Measurements from ENCODE around the gene GLUD1. TPM values are rescaled to one million over a fixed set of nuclear protein-coding genes. Genes with fewer than 3 reads are reported as not detected.
"Not testable (repeated sequence)": the region's sequence is repeated elsewhere in the genome, so short reads cannot be mapped to it uniquely, and the experiment has no call there.

GLUD1 gene
- total and polyA plus RNA-seq, 7 donors = 71.3 to 162 (median 144) TPM

GRCh38 chr10:87118122-87118521 lies 23.5 kb upstream of the GLUD1 start:
- H3K27ac ChIP-seq; DNase-seq; H3K27me3 ChIP-seq; H3K9me3 ChIP-seq; H3K36me3 ChIP-seq; H3K4me3 ChIP-seq; H3K4me1 ChIP-seq; intact Hi-C loops (cut with DNase I): not testable (repeated sequence)
- 90 to 91% methylated on average over 1 of the region's 1 CpG for WGBS, 2 donors

GRCh38 chr10:87105446-87106124 lies 10.9 kb upstream of the GLUD1 start:
- no peak overlapping the region for H3K27ac ChIP-seq
- H3K4me3 ChIP-seq = no peak overlapping the region
- DNase-seq = no peak
- H3K36me3 ChIP-seq = peaks cover 0 to 25% (median 6%) of the 10 kb centered on the region in 4 donors
- TF ChIP-seq CTCF (IDR thresholded peaks at IDR 0.05) = no peak
- no peak for TF ChIP-seq POLR2AphosphoS5 (IDR thresholded peaks at IDR 0.05)
- TF ChIP-seq EP300 (IDR thresholded peaks at IDR 0.05) = no peak
- intact Hi-C loops (cut with DNase I) = no loop called here
- WGBS, 2 donors = 73 to 86% methylated on average over 7 of the region's 7 CpGs
- H3K4me1 ChIP-seq = no peaks in the 10 kb centered on the region
- no peaks in the 10 kb centered on the region for H3K9me3 ChIP-seq
- no peaks in the 10 kb centered on the region for H3K27me3 ChIP-seq

DNA sequence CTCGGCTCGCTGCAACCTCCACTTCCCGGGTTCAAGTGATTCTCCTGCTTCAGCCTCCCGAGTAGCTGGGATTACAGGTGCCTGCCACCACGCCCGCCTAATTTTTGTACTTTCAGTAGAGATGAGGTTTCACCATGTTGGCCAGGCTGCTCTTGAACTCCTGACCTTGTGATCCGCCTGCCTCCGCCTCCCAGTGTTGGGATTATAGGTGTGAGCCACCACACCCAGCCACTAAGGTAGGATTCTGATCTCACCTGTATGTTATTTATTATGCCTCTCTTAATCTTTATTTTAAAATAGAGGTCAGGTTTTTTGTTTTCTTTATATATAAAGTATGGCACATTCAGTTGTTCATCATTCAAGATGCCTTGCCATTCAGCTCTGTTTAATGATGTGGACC lies 10.1 kb upstream of the GLUD1 start:
- H3K4me1 ChIP-seq; H3K27ac ChIP-seq; DNase-seq; H3K4me3 ChIP-seq; H3K27me3 ChIP-seq; intact Hi-C loops (cut with DNase I); H3K9me3 ChIP-seq: not testable (repeated sequence)
- WGBS, 2 donors = 77 to 91% methylated on average over 8 of the region's 8 CpGs
- peaks cover 0 to 25% (median 6%) of the 10 kb centered on the region in 4 donors for H3K36me3 ChIP-seq

- Histone ChIP-seq H3K36me3 (peaks cover 0 to 20% (median 3%) of the 10 kb centered on the region in 4 donors), H3K27me3 (no peaks in the 10 kb centered on the region), H3K9me3 (no peaks in the 10 kb centered on the region), H3K4me1 (peaks cover 0 to under 1% (median 0%) of the 10 kb centered on the region in 4 donors), H3K27ac (no peak overlapping the region), H3K4me3 (no peak overlapping the region)
- no peak for DNase-seq
- intact Hi-C loops (cut with DNase I) = no loop called here
- TF ChIP-seq CTCF (IDR thresholded peaks at IDR 0.05) (no peak), POLR2AphosphoS5 (IDR thresholded peaks at IDR 0.05) (no peak), EP300 (IDR thresholded peaks at IDR 0.05) (no peak), POLR2A (IDR thresholded peaks at IDR 0.05) (no peak)
- WGBS, 2 donors = 95 to 96% methylated on average over 2 of the region's 2 CpGs
These were observed 7.4 kb upstream of the GLUD1 start for GRCh38 chr10:87101996-87102395.

DNA sequence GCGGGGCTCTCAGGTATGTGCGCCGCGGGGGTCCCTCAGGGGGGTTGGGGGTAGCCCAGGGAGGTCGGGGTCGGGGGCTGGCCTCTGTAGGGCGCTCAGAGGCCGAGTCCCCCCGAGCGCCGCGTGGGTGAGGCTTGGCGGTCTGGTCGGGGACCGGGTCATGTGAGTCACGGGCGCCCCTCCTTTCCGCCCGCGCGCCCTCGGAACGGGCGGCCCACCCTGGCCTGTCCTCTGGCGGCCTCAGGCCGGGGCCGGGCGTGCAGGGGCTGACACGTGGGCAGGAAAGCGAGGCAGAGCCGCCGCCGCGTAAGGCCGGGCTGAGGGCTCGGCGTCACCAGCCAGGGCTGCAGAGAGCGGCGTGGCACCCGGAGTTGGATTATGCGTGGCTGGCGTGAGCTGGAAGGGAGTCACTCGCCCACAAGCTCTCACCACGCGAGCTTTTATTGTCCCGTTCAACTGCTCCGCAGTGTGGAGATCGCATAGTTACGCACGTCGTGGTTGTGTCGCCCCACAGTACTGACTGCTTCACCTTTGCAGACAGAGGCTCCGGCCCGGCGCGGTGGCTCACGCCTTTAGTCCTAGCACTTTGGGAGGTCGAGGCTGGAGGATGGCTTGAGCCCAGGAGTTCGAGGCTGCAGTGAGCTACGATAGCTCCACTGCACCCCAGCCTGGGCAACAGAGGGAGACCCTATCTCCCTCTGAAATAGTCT lies 748 bp upstream of the GLUD1 start:
- intact Hi-C loops (cut with DNase I) = loop anchor here (10.0 kb wide), 1 partner anchor 411 kb away; no protein-coding TSS in a partner anchor
- TF ChIP-seq POLR2AphosphoS5 (IDR thresholded peaks at IDR 0.05) (peak in 3 of 4 donors; percentile 63 to 76 (median 65)), POLR2A (IDR thresholded peaks at IDR 0.05) (no peak), EP300 (IDR thresholded peaks at IDR 0.05) (no peak)
- WGBS, 2 donors = 0 to 1% methylated on average over 60 of the region's 60 CpGs
- H3K4me3 ChIP-seq = peak overlapping the region; percentile 67 to 91 (median 78)
- H3K27me3 ChIP-seq = no peaks in the 10 kb centered on the region
- peaks cover 0 to 47% (median 38%) of the 10 kb centered on the region in 4 donors for H3K4me1 ChIP-seq
- H3K36me3 ChIP-seq = peaks cover 0 to 4% (median 0%) of the 10 kb centered on the region in 4 donors
- DNase-seq = peak; percentile 90
- no peaks in the 10 kb centered on the region for H3K9me3 ChIP-seq
- peak overlapping the region; percentile 94 to 98 (median 96) for H3K27ac ChIP-seq

DNA sequence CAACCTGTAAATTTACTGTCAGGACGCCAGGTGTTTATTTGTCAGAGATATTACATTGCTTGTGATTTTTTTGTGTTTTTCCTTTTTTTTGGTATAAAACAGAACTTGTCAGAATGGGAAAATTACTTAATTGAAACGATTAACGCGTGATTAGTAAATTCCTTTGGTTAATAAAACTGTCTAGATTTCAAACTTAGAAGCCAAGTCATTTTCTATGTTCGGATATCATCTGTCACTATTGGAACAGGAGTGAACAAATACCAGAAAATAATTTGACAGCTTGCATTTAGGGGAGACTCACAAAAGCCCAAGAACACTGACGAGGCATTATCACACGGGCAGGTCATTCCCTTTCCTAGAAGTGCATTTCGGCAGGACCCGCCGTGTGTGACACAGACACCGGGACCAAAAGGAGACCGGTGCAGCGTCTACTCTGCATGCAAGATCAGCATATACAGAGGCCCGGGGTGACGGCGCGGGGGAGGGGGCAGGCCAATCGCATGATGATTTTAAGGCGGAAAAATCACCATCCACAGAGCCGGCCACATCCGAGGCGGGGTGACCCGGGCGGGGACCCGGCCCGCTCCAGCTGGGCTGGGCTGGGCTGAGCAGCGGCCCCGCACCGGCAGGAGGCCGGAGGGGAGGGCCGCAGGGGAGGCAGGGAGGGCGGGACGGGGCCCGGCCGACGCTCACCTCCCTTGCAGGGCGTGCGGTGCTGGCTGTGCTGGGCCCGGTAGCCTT lies 841 bp downstream of the GLUD1 start:
- H3K4me1 ChIP-seq = peaks cover 0 to 57% (median 42%) of the 10 kb centered on the region in 4 donors
- H3K27ac ChIP-seq = peak overlapping the region; percentile 94 to 98 (median 96)
- H3K36me3 ChIP-seq = peaks cover 0 to 7% (median 2%) of the 10 kb centered on the region in 4 donors
- WGBS, 2 donors = 1% methylated on average over 39 of the region's 39 CpGs
- H3K27me3 ChIP-seq = no peaks in the 10 kb centered on the region
- TF ChIP-seq POLR2AphosphoS5 (IDR thresholded peaks at IDR 0.05) (peak in 1 of 4 donors; percentile 5), EP300 (IDR thresholded peaks at IDR 0.05) (no peak), POLR2A (IDR thresholded peaks at IDR 0.05) (no peak), CTCF (IDR thresholded peaks at IDR 0.05) (no peak)
- H3K4me3 ChIP-seq = peak overlapping the region; percentile 54 to 91 (median 78)
- no peaks in the 10 kb centered on the region for H3K9me3 ChIP-seq
- intact Hi-C loops (cut with DNase I) = loop anchor here (1.0 to 10.0 kb wide), 2 partner anchors 123 to 409 kb away; no protein-coding TSS in a partner anchor
- DNase-seq = peak; percentile 80
